Measurements from ENCODE around the gene PAFAH2. TPM values are rescaled to one million over a fixed set of nuclear protein-coding genes. Genes with fewer than 3 reads are reported as not detected.
"Not testable (repeated sequence)": the region's sequence is repeated elsewhere in the genome, so short reads cannot be mapped to it uniquely, and the experiment has no call there.

PAFAH2 gene
- total RNA-seq, 2 experiments from 2014 or later: 5.9 to 7.3 TPM

GRCh38 chr1:25990251-25990650 is 7.6 kb downstream of the PAFAH2 start:
- no peak for DNase-seq
- Mint-ChIP-seq H3K36me3 (peaks cover 3% of the 10 kb centered on the region), H3K27ac (peak overlapping the region; percentile 2), H3K4me3 (peak overlapping the region; percentile 62), H3K4me1 (ENCODE audit: low read depth) (peaks cover 36% of the 10 kb centered on the region), H3K27me3 (no peaks in the 10 kb centered on the region), H3K9me3 (no peaks in the 10 kb centered on the region)
- intact Hi-C loops (cut with micrococcal nuclease): loop anchor here (10.0 kb wide), 1 partner anchor 365 kb away; no protein-coding TSS in a partner anchor
- CTCF ChIA-PET: interaction anchor here (0.7 to 2.8 kb wide), 5 partner anchors 45 to 245 kb away, joined by 3 to 28 read pairs (median 5); no protein-coding TSS in a partner anchor
- POLR2A ChIA-PET: interaction anchor here (0.6 kb wide), 1 partner anchor 91 kb away, joined by 3 read pairs; no protein-coding TSS in a partner anchor

DNA sequence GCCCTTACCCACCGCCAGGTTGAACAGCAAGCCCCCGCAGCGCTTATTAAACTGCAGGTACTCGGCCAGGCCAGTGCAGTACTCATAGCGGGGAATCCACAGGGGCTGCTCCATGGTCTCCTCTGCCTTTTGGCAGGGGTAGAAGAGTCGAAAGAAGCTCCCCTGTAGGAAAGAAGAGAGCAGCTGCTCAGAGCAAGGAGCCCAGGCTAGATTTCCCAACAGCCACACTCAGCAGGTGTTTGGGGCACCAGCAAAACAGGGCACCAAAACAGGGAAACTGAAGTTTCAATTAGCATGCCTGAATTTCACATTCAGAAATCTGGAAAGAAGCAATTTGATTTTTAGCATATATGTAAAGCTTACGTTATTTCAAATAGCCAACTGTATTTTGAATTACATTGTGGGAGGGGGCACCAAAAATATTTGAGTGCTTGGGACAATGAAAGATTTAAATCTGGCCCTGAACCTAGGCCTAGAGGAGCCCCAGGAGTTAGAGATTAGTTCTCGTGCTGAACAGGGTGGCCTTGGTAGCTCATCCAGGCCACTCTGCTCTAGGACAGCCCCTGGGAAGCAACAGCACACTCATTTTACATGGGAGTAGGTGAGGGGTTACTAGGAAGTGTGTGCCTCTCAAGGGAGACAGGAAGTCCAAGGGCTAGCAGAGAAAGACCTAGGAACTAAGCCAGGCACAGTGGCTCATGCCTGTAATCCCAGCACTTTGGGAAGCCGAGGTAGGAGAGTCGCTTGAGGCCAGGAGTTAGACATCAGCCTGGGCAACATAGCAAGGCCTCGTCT is 8.2 kb downstream of the PAFAH2 start:
- ChIA-PET CTCF (interaction anchor here (0.7 to 2.8 kb wide), 4 partner anchors 86 to 245 kb away, joined by 3 to 28 read pairs (median 6); no protein-coding TSS in a partner anchor), POLR2A (no interaction called here)
- intact Hi-C loops (cut with micrococcal nuclease): loop anchor here (10.0 kb wide), 1 partner anchor 365 kb away; no protein-coding TSS in a partner anchor
- H3K9me3 Mint-ChIP-seq: no peaks in the 10 kb centered on the region
- peak overlapping the region; percentile 49 for H3K27ac Mint-ChIP-seq
- H3K4me3 Mint-ChIP-seq: peak overlapping the region; percentile 30
- H3K27me3 Mint-ChIP-seq: no peaks in the 10 kb centered on the region
- DNase-seq: no peak
- H3K36me3 Mint-ChIP-seq: peaks cover 3% of the 10 kb centered on the region
- H3K4me1 Mint-ChIP-seq (ENCODE audit: low read depth): peaks cover 36% of the 10 kb centered on the region

GRCh38 chr1:25987951-25988350 is 9.9 kb downstream of the PAFAH2 start:
- Mint-ChIP-seq H3K4me3 (no peak overlapping the region), H3K27me3 (no peaks in the 10 kb centered on the region), H3K4me1 (ENCODE audit: low read depth) (peaks cover 30% of the 10 kb centered on the region), H3K36me3 (peaks cover 6% of the 10 kb centered on the region), H3K9me3 (no peaks in the 10 kb centered on the region), H3K27ac (no peak overlapping the region)
- intact Hi-C loops (cut with micrococcal nuclease): no loop called here
- POLR2A ChIA-PET: interaction anchor here (1.0 to 1.2 kb wide), 2 partner anchors 9 to 17 kb away, joined by 3 read pairs; no protein-coding TSS in a partner anchor
- CTCF ChIA-PET: interaction anchor here (0.6 to 3.2 kb wide), 4 partner anchors 9 to 1771 kb away, joined by 3 to 24 read pairs (median 9); partner anchors contain the start of gene PAFAH2
- no peak for DNase-seq

DNA sequence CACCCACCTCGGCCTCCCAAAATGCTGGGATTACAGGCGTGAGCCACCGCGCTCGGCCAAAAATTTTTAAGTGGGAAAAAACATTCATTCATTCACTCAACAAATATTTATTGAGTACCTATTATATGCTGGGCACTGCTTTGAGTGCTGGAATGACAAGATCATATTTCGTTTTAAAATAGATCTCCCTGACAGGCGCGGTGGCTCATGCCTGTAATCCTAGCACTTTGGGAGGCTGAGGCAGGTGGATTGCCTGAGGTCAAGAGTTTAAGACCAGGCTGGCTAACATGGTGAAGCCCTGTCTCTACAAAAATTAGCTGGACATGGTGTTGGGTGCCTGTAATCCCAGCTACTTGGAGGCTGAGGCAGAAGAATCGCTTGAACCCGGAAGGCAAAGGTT is 11.1 kb downstream of the PAFAH2 start:
- H3K27ac Mint-ChIP-seq; H3K27me3 Mint-ChIP-seq; DNase-seq; intact Hi-C loops (cut with micrococcal nuclease); H3K4me3 Mint-ChIP-seq; H3K9me3 Mint-ChIP-seq: not testable (repeated sequence)
- Mint-ChIP-seq H3K36me3 (peaks cover 15% of the 10 kb centered on the region), H3K4me1 (ENCODE audit: low read depth) (peaks cover 21% of the 10 kb centered on the region)
- ChIA-PET POLR2A (interaction anchor here (1.2 kb wide), 1 partner anchor 10 kb away, joined by 3 read pairs; no protein-coding TSS in a partner anchor), CTCF (interaction anchor here (1.7 to 3.2 kb wide), 2 partner anchors 11 to 91 kb away, joined by 15 to 24 read pairs; partner anchors contain the start of gene PAFAH2)

- no peak overlapping the region for H3K4me3 Mint-ChIP-seq
- DNase-seq: no peak
- ChIA-PET CTCF (interaction anchor here (3.2 kb wide), 1 partner anchor 12 kb away, joined by 24 read pairs; the partner anchor contains the start of gene PAFAH2), POLR2A (no interaction called here)
- H3K4me1 Mint-ChIP-seq (ENCODE audit: low read depth): peaks cover 15% of the 10 kb centered on the region
- H3K27ac Mint-ChIP-seq: no peak overlapping the region
- no peaks in the 10 kb centered on the region for H3K27me3 Mint-ChIP-seq
- no peaks in the 10 kb centered on the region for H3K9me3 Mint-ChIP-seq
- intact Hi-C loops (cut with micrococcal nuclease): no loop called here
- peaks cover 18% of the 10 kb centered on the region for H3K36me3 Mint-ChIP-seq
These were observed 12.2 kb downstream of the PAFAH2 start for GRCh38 chr1:25985670-25986069.

GRCh38 chr1:25985171-25985570 is 12.7 kb downstream of the PAFAH2 start:
- intact Hi-C loops (cut with micrococcal nuclease): no loop called here
- no peaks in the 10 kb centered on the region for H3K9me3 Mint-ChIP-seq
- POLR2A ChIA-PET: no interaction called here
- H3K4me3 Mint-ChIP-seq: no peak overlapping the region
- peaks cover 12% of the 10 kb centered on the region for H3K4me1 Mint-ChIP-seq (ENCODE audit: low read depth)
- peaks cover 18% of the 10 kb centered on the region for H3K36me3 Mint-ChIP-seq
- no peak for DNase-seq
- H3K27ac Mint-ChIP-seq: no peak overlapping the region
- H3K27me3 Mint-ChIP-seq: no peaks in the 10 kb centered on the region
- CTCF ChIA-PET: no interaction called here

DNA sequence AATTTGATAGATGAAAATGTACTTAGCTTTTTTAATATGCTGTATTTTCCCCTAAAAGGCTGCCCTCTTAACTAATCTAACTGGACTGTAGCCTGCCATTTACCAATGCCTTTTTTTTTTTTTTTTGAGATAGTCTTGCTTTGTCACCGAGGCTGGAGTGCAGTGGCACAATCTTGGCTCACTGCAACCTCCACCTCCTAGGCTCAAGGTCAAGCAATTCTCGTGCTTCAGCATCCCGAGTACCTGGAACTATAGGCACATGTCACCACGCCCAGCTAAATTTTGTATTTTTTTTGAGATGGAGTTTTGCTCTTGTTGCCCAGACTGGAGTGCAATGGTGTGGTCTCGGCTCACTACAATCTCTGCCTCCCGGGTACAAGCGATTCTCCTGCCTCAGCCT is 18.7 kb downstream of the PAFAH2 start:
- intact Hi-C loops (cut with micrococcal nuclease): no loop called here
- H3K4me1 Mint-ChIP-seq (ENCODE audit: low read depth): no peaks in the 10 kb centered on the region
- no peaks in the 10 kb centered on the region for H3K9me3 Mint-ChIP-seq
- no peak overlapping the region for H3K27ac Mint-ChIP-seq
- peaks cover 28% of the 10 kb centered on the region for H3K36me3 Mint-ChIP-seq
- H3K27me3 Mint-ChIP-seq: no peaks in the 10 kb centered on the region
- H3K4me3 Mint-ChIP-seq: no peak overlapping the region
- DNase-seq: no peak
- ChIA-PET CTCF (interaction anchor here (1.1 to 1.2 kb wide), 2 partner anchors 13 to 18 kb away, joined by 3 to 5 read pairs; partner anchors contain the start of gene PAFAH2), POLR2A (no interaction called here)

GRCh38 chr1:25978403-25978802 is 19.5 kb downstream of the PAFAH2 start:
- Mint-ChIP-seq H3K36me3 (peaks cover 31% of the 10 kb centered on the region), H3K4me1 (ENCODE audit: low read depth) (no peaks in the 10 kb centered on the region), H3K9me3 (no peaks in the 10 kb centered on the region), H3K27ac (no peak overlapping the region), H3K4me3 (no peak overlapping the region), H3K27me3 (no peaks in the 10 kb centered on the region)
- no peak for DNase-seq
- POLR2A ChIA-PET: no interaction called here
- CTCF ChIA-PET: interaction anchor here (1.2 kb wide), 1 partner anchor 19 kb away, joined by 5 read pairs; the partner anchor contains the start of gene PAFAH2
- intact Hi-C loops (cut with micrococcal nuclease): no loop called here

- Mint-ChIP-seq H3K27ac (no peak overlapping the region), H3K4me1 (ENCODE audit: low read depth) (peaks cover under 1% of the 10 kb centered on the region), H3K27me3 (no peaks in the 10 kb centered on the region), H3K4me3 (no peak overlapping the region), H3K9me3 (no peaks in the 10 kb centered on the region), H3K36me3 (peaks cover 33% of the 10 kb centered on the region)
- intact Hi-C loops (cut with micrococcal nuclease): no loop called here
- CTCF ChIA-PET: no interaction called here
- POLR2A ChIA-PET: no interaction called here
- no peak for DNase-seq
These were observed 20.1 kb downstream of the PAFAH2 start for GRCh38 chr1:25977801-25978200.

- Mint-ChIP-seq H3K4me3 (no peak overlapping the region), H3K27ac (no peak overlapping the region), H3K27me3 (no peaks in the 10 kb centered on the region), H3K9me3 (no peaks in the 10 kb centered on the region), H3K4me1 (ENCODE audit: low read depth) (peaks cover 22% of the 10 kb centered on the region), H3K36me3 (peaks cover 28% of the 10 kb centered on the region)
- intact Hi-C loops (cut with micrococcal nuclease): no loop called here
- CTCF ChIA-PET: no interaction called here
- POLR2A ChIA-PET: no interaction called here
- no peak for DNase-seq
These were observed 24.1 kb downstream of the PAFAH2 start for GRCh38 chr1:25973610-25974321.

GRCh38 chr1:25971811-25972180 is 26.1 kb downstream of the PAFAH2 start:
- Mint-ChIP-seq H3K4me3 (no peak overlapping the region), H3K27ac (peak overlapping the region; percentile 90), H3K27me3 (no peaks in the 10 kb centered on the region), H3K36me3 (peaks cover 29% of the 10 kb centered on the region), H3K4me1 (ENCODE audit: low read depth) (peaks cover 22% of the 10 kb centered on the region), H3K9me3 (no peaks in the 10 kb centered on the region)
- intact Hi-C loops (cut with micrococcal nuclease): loop anchor here (1.0 kb wide), 1 partner anchor 27 kb away; the partner anchor contains the start of gene PAFAH2
- POLR2A ChIA-PET: interaction anchor here (0.6 to 1.4 kb wide), 3 partner anchors 16 to 59 kb away, joined by 3 to 9 read pairs (median 3); partner anchors contain the start of gene PAFAH2
- no peak for DNase-seq
- CTCF ChIA-PET: interaction anchor here (0.8 to 1.3 kb wide), 4 partner anchors 64 to 423 kb away, joined by 3 to 8 read pairs (median 4); no protein-coding TSS in a partner anchor

All from activated CD4-positive, alpha-beta memory T cell treated with anti-CD3 and anti-CD28 coated beads for 36 hours (primary cell).